Measurements from ENCODE around the gene CBLC.

- TF ChIP-seq, protein P1, sequence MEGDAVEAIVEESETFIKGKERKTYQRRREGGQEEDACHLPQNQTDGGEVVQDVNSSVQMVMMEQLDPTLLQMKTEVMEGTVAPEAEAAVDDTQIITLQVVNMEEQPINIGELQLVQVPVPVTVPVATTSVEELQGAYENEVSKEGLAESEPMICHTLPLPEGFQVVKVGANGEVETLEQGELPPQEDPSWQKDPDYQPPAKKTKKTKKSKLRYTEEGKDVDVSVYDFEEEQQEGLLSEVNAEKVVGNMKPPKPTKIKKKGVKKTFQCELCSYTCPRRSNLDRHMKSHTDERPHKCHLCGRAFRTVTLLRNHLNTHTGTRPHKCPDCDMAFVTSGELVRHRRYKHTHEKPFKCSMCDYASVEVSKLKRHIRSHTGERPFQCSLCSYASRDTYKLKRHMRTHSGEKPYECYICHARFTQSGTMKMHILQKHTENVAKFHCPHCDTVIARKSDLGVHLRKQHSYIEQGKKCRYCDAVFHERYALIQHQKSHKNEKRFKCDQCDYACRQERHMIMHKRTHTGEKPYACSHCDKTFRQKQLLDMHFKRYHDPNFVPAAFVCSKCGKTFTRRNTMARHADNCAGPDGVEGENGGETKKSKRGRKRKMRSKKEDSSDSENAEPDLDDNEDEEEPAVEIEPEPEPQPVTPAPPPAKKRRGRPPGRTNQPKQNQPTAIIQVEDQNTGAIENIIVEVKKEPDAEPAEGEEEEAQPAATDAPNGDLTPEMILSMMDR (conservative IDR thresholded peaks at IDR 0.05): no peak
- no peak for TF ChIP-seq ZFX (IDR thresholded peaks at IDR 0.05)
Measured at GRCh38 chr19:44746946-44747738, 30.5 kb upstream of the CBLC start.
